ENCODE results near the gene EIF5A2.

EIF5A2 gene

DNA sequence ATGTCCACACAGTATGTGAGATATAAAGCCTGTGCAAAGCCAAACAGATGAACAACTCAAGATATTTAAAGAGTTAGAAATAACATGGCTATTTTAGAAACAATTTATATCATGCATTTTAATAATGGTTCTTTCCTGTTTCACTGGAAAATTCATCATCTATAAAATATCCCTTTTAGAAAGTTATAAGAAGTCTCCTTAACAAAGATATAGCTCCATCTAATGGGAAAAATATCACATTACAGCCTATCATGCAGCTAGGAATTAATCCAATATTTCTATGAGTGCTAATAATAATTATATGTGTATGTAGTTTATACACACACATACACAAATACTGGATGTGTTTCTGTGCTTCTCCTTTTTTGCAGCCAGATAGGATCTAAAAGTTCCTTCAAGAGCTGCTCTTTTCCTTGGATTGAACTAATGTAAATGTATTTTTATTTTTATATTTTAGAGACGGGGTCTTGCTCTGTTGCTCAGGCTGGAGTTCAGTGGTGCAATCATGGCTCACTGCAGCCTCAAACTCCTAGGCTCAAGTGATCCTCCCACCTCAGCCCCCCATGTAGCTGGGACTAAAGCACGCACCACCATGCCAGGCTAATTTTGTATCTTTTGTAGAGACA is 60.0 kb downstream of the EIF5A2 start:
- DNase-seq: no peak

DNA sequence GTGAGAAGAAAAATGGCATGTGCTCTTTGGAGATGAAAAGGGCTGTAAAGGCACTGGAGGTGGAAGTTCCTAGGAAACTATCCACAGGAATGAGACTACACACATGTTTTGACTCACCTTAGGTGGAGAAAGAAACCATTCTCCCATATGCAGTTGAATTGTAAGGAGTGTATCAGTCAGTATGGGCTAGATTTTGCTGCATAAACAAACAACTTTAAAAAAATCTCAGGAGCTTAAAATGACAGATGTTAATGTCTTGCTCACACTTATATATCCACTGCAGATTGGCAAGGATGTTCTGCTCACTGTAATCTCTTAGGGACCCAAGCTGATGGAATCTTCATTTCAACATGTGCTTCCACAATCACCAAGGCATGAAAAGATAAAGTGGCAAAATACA is 64.1 kb downstream of the EIF5A2 start:
- no peak for DNase-seq

DNA sequence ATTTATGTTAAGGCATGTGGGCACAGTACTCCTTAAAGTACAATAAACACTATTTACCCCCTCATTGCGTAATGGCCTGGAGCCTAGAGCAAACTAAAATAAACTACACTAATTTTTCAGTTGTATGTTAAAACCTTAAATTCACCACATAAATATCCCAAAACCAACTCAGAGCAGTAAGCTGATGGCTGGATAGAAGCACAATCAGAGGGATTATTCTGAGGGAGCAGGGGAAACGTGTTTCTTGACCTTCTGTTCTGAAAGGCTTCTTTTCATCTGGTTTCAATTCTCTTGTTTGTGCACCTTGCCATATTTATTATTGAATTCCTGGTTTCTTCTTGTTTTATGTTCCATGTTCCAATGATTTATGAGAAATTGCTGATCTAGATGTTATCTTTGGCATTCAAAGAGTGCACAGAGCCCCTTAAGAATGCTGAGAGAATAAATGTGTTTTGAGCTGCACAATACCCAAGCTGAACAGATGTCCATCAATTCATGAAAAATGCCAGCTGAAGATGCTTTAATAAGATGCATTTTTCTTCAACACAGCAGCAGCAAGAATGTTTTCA is 68.1 kb downstream of the EIF5A2 start:
- DNase-seq: no peak

DNA sequence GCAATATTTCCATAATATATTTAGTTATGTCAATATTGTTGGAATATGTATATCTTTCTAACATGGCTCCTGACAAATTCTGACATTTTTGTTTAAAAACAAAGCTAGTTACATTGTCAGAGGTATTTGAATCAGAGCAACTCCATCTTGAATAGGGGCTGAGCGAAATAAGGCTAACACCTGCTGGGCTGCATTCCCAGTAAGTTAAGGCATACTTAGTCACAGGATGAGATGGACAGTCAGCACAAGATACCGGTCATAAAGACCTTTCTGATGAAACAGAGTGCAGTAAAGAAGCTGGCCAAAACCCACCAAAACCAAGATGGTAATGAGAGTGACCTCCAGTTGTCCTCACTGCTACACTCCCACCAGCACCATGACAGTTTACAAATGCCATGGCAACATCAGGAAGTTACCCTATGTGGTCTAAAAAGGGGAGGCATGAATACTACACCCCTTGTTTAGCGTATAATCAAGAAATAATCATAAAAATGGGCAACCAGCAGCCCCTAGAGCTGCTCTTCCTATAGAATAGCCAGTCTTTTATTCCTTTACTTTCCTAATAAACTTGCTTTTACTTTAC is 68.8 kb downstream of the EIF5A2 start:
- DNase-seq: no peak

Measured in CD4-positive, alpha-beta T cell treated with Interleukin-17A for 1 hour (primary cell).